ENCODE data around the gene ZBTB24.
A peak's percentile ranks its signal among the peaks of the same experiment; 100 is the strongest.

ZBTB24 gene

DNA sequence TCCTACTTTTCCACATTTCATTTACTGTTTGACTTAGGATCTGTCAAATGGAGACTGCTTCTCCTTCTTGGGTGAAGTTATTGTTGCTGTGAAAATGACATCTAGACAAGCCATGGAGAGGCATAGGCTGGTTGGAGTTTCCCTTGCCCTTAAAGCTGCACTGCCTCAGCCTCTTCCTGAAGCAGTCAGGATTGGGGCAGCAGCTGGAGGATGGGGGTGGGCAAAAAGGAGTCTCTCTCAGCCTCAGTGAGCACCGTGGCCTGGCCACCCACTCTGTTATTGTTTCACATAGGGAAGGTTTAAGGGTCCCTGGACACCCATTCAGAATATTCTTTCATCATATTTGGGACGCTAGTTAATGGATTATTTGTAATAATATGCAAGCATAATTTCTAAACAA lies 7.7 kb upstream of the ZBTB24 start:
- TF ChIP-seq, protein P1, sequence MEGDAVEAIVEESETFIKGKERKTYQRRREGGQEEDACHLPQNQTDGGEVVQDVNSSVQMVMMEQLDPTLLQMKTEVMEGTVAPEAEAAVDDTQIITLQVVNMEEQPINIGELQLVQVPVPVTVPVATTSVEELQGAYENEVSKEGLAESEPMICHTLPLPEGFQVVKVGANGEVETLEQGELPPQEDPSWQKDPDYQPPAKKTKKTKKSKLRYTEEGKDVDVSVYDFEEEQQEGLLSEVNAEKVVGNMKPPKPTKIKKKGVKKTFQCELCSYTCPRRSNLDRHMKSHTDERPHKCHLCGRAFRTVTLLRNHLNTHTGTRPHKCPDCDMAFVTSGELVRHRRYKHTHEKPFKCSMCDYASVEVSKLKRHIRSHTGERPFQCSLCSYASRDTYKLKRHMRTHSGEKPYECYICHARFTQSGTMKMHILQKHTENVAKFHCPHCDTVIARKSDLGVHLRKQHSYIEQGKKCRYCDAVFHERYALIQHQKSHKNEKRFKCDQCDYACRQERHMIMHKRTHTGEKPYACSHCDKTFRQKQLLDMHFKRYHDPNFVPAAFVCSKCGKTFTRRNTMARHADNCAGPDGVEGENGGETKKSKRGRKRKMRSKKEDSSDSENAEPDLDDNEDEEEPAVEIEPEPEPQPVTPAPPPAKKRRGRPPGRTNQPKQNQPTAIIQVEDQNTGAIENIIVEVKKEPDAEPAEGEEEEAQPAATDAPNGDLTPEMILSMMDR (IDR thresholded peaks at IDR 0.05; ENCODE audit: insufficient read depth, missing control alignments), result no peak
- no peak for FAIRE-seq
- DNase-seq (ENCODE audit: insufficient read length, low spot score), result no peak

DNA sequence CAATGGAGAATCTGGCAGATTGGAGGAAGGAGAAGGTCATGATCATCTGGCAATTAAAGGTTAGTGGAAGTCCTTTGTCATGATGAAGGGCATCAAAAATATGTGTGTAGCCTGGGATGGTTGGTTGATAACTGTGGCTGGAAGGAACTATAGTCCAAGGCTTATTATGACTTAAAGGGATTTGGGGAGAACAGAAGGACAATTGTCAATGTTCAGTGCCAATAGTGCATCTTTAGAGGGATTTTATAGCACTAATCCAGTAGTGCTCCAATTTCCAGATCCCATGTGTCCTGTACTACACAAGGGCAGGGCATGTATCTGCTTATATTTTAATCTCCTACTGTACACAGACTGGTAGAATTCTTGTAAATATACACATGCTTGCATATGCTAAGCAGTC lies 5.0 kb upstream of the ZBTB24 start:
- FAIRE-seq (peak; percentile 32), DNase-seq (ENCODE audit: insufficient read length, low spot score) (peak; percentile 34)
- TF ChIP-seq, protein P1 (IDR thresholded peaks at IDR 0.05; ENCODE audit: insufficient read depth, missing control alignments), result no peak

- TF ChIP-seq, protein P1 (IDR thresholded peaks at IDR 0.05; ENCODE audit: insufficient read depth, missing control alignments), result no peak
- no peak for FAIRE-seq
- no peak for DNase-seq (ENCODE audit: insufficient read length, low spot score)
Measured at GRCh38 chr6:109486068-109486467, 3.0 kb upstream of the ZBTB24 start.

DNA sequence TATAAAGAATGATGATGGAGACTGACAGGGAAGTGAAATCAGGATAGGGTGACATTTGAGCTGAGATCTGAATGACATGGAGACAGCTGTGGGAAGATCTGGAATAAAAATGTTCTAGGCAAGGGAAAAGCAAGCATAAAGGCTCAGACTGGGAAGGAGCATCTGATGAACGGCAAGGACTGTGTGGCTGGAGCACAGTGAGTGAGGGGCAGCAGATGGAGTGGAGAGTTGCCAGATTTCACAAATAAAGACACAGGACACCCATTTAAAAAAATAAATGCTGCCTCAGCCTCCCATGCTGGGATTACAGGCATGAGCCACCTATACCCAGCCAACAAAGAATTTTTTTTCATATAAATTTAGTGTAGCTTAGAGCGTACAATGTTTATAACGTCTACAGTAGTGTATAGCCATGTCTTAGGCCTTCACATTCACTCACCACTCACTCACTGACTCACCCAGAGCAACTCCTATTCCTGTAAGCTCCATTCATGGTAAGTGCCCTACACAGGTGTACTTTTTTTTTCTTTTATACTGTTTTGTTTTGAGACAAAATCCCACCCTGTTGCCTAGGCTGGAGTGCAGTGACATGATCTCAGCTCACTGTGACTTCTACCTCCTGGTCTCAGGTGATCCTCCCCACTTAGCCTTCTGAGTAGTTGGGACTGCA lies 2.4 kb upstream of the ZBTB24 start:
- TF ChIP-seq, protein P1 (IDR thresholded peaks at IDR 0.05; ENCODE audit: insufficient read depth, missing control alignments), result no peak
- no peak for FAIRE-seq
- DNase-seq (ENCODE audit: insufficient read length, low spot score), result no peak

DNA sequence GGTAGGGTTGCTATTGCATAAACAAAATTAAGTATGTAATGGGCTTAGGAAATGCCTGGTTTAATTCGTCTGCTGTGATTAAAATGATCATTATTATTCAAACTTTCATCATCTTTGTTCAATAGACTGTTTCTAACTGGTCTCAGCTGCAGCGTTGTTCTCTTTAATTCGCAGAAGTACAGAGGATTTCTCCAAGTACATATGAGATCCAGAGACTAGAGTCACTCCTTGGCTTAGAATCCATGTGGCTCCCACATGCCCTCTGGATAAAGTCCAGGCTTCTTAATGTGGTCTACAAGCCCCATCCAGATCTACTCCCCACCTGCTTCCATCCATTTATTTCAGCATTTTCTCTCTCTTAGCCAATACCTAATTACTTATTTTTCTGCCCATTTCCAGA lies 1.1 kb upstream of the ZBTB24 start:
- FAIRE-seq (no peak), DNase-seq (ENCODE audit: insufficient read length, low spot score) (no peak)
- TF ChIP-seq, protein P1 (IDR thresholded peaks at IDR 0.05; ENCODE audit: insufficient read depth, missing control alignments), result no peak

DNA sequence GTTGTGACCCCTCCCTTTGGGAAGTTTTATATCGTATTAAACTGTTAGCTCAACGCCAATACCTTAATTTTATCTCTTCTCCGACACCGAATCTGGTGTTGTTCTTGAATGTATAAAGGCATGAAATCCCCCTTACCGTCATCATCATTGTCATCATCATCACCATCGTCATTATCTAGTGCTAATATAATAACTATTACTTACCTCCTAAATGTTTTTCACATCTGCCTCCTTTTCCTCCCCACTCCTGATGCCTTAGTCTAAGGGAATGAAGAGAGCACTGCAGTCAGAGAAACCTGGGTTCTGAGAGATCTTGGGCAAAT lies 677 bp upstream of the ZBTB24 start:
- no peak for FAIRE-seq
- DNase-seq (ENCODE audit: insufficient read length, low spot score), result no peak
- TF ChIP-seq, protein P1 (IDR thresholded peaks at IDR 0.05; ENCODE audit: insufficient read depth, missing control alignments), result no peak

GRCh38 chr6:109480993-109481480 lies 2.0 kb downstream of the ZBTB24 start:
- FAIRE-seq, result no peak
- TF ChIP-seq, protein P1 (IDR thresholded peaks at IDR 0.05; ENCODE audit: insufficient read depth, missing control alignments), result no peak
- no peak for DNase-seq (ENCODE audit: insufficient read length, low spot score)

Data from D721Med (cell line).